ENCODE results near the gene SERPINB7.

- TF ChIP-seq RCOR1 (IDR thresholded peaks at IDR 0.05; ENCODE audit: insufficient replicate concordance, low read length) (no peak), CTCF (conservative IDR thresholded peaks at IDR 0.05; ENCODE audit: low read depth, low read length) (no peak), MXI1 (IDR thresholded peaks at IDR 0.05; ENCODE audit: borderline replicate concordance, low read depth, low read length) (no peak), SMC3 (IDR thresholded peaks at IDR 0.05; ENCODE audit: low read depth, low read length) (no peak), POLR2A (IDR thresholded peaks at IDR 0.05; ENCODE audit: low read depth, low read length) (no peak)
Measured at GRCh38 chr18:63762518-63762917, 12.7 kb upstream of the SERPINB7 start.
